Mesendoderm (in vitro differentiated cells): ENCODE results near the gene C11orf58.

Experiments used
- DNase-seq: peaks from one replicate; pipeline ENCODE4 v3.0.0; 2013
- H2AK5ac ChIP-seq: 2 replicates; pipeline ENCODE4 v1.6.1; 2013; ENCODE audit warnings: low read length, inconsistent platforms
- H2BK120ac ChIP-seq: 2 replicates; pipeline ENCODE4 v1.6.1; 2013; ENCODE audit warnings: low read depth, mild to moderate bottlenecking, low read length, moderate library complexity, mixed read lengths
- H2BK15ac ChIP-seq: replicated peaks from 2 replicates; pipeline ENCODE4 v1.6.1; 2013; ENCODE audit warnings: low read depth, mild to moderate bottlenecking, moderate library complexity
- H2BK5ac ChIP-seq: 2 replicates; pipeline ENCODE4 v1.6.1; 2013; ENCODE audit warnings: low read length, inconsistent platforms
- H3K18ac ChIP-seq: 2 replicates; pipeline ENCODE4 v1.6.1; 2013; ENCODE audit warnings: mild to moderate bottlenecking, low read length, mixed read lengths
- H3K23ac ChIP-seq: one replicate; pipeline ENCODE4 v1.6.1; 2013; ENCODE audit warnings: low read length
- H3K27ac ChIP-seq: 2 replicates; pipeline ENCODE4 v1.5.1; 2013; ENCODE audit warnings: low read depth, mild to moderate bottlenecking, inconsistent platforms, low read length, moderate library complexity
- H3K27me3 ChIP-seq: 2 replicates; pipeline ENCODE4 v1.6.1; 2013; ENCODE audit warnings: low read length, control low read depth, mild to moderate bottlenecking, inconsistent platforms; ENCODE audit not compliant: insufficient read depth, poor library complexity
- H3K36me3 ChIP-seq: 2 replicates; pipeline ENCODE4 v1.6.1; 2013; ENCODE audit warnings: low read length, inconsistent platforms; ENCODE audit not compliant: control insufficient read depth, insufficient read depth
- H3K4ac ChIP-seq: one replicate; pipeline ENCODE4 v1.6.1; 2013; ENCODE audit warnings: low read depth, mild to moderate bottlenecking, low read length, moderate library complexity
- H3K4me1 ChIP-seq: 2 replicates; pipeline ENCODE4 v1.6.1; 2013; ENCODE audit warnings: low read depth, low read length, inconsistent platforms; ENCODE audit not compliant: control insufficient read depth
- H3K4me2 ChIP-seq: 2 replicates; pipeline ENCODE4 v1.6.1; 2013; ENCODE audit warnings: low read length
- H3K4me3 ChIP-seq: 2 replicates; pipeline ENCODE4 v1.5.1; 2013; ENCODE audit warnings: mild to moderate bottlenecking, low read length
- H3K56ac ChIP-seq: one replicate; pipeline ENCODE4 v1.6.1; 2013; ENCODE audit warnings: low read length
- H3K79me1 ChIP-seq: 2 replicates; pipeline ENCODE4 v1.6.1; 2013; ENCODE audit warnings: low read length, inconsistent platforms
- H3K79me2 ChIP-seq: 2 replicates; pipeline ENCODE4 v1.6.1; 2013; ENCODE audit warnings: mild to moderate bottlenecking, low read length; ENCODE audit not compliant: control insufficient read depth, insufficient read depth
- H3K9ac ChIP-seq: 2 replicates; pipeline ENCODE4 v1.6.1; 2013; ENCODE audit warnings: low read length, inconsistent platforms
- H4K5ac ChIP-seq: one replicate; pipeline ENCODE4 v1.6.1; 2013; ENCODE audit warnings: low read length
- H4K8ac ChIP-seq: one replicate; pipeline ENCODE4 v1.6.1; 2013; ENCODE audit warnings: low read depth, mild to moderate bottlenecking, control low read depth, low read length, moderate library complexity
- whole genome bisulfite sequencing: extraction: QIAGEN DNeasy Blood & Tissue Kit; methylation state at CpG from one replicate; pipeline ENCODE4 v1.1.7; 2013; ENCODE audit warnings: low lambda C conversion rate, missing lambda C conversion rate; ENCODE audit not compliant: insufficient coverage; ENCODE audit errors: extremely low coverage; 5-methylcytosine and 5-hydroxymethylcytosine counted together

The C11orf58 gene

DNA sequence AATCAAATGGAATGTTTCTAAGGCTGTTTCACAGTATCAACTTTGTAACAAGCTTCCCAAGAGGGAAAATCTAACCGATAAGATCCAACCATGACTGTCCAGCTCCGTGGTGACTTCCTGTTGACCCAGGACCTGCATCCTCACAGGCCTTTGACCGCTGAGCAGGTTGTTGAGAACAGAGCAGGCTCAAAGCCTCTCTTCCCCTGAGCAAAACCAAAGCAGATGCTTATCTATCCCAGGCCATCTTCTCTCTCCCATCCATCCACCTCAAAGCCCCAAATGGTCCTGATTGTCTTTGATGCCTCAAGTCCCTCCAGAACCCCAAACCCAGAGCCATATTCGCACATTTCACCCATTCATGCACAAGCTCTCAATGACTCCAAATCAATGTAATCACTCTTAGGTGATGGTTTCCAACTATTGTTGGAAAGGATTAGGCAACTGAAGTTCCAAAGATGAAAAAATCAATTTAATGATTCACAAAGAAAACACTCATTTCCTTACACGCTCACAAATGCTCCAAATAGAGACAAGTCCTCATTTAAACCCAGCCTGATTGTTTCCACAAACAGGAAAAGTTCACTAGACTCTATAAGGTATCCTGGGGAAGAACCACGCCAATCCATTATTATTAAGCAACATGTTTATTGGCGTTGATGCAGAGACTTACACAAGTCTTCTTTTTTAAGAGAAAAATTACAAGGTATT lies 48.7 kb downstream of the C11orf58 start:
- Histone ChIP-seq H3K9ac (no peak overlapping the region), H3K4me2 (no peak overlapping the region), H3K27me3 (no peaks in the 10 kb centered on the region), H3K79me1 (no peaks in the 10 kb centered on the region), H3K56ac (no peak overlapping the region), H4K5ac (no peak overlapping the region), H2AK5ac (no peak overlapping the region), H3K79me2 (no peaks in the 10 kb centered on the region), H3K36me3 (no peaks in the 10 kb centered on the region), H2BK120ac (no peak overlapping the region), H3K18ac (no peak overlapping the region), H3K4me3 (no peak overlapping the region), H2BK15ac (no peak overlapping the region), H3K4ac (no peak overlapping the region), H4K8ac (no peak overlapping the region), H3K27ac (no peak overlapping the region), H2BK5ac (no peak overlapping the region), H3K4me1 (no peaks in the 10 kb centered on the region), H3K23ac (no peak overlapping the region)
- no peak for DNase-seq
- whole genome bisulfite sequencing = no CpG with 5 or more reads among the region's 7 CpGs

GRCh38 chr11:16788141-16789062 lies 50.0 kb downstream of the C11orf58 start:
- peak; percentile 81 for DNase-seq
- Histone ChIP-seq H3K4me3 (no peak overlapping the region), H3K9ac (no peak overlapping the region), H3K27ac (no peak overlapping the region), H2BK5ac (no peak overlapping the region), H3K18ac (no peak overlapping the region), H4K8ac (no peak overlapping the region), H3K4me1 (no peaks in the 10 kb centered on the region), H3K4ac (no peak overlapping the region), H3K23ac (no peak overlapping the region), H3K27me3 (no peaks in the 10 kb centered on the region), H4K5ac (no peak overlapping the region), H3K4me2 (no peak overlapping the region), H3K79me2 (no peaks in the 10 kb centered on the region), H3K79me1 (no peaks in the 10 kb centered on the region), H2BK120ac (no peak overlapping the region), H3K36me3 (no peaks in the 10 kb centered on the region), H3K56ac (no peak overlapping the region), H2BK15ac (no peak overlapping the region), H2AK5ac (no peak overlapping the region)
- WGBS = no CpG with 5 or more reads among the region's 17 CpGs

GRCh38 chr11:16789063-16789420 lies 50.6 kb downstream of the C11orf58 start:
- no peaks in the 10 kb centered on the region for H3K27me3 ChIP-seq
- no peak overlapping the region for H3K56ac ChIP-seq
- H3K4me1 ChIP-seq = no peaks in the 10 kb centered on the region
- no peak overlapping the region for H3K23ac ChIP-seq
- H3K9ac ChIP-seq = no peak overlapping the region
- no peak overlapping the region for H2BK15ac ChIP-seq
- no peak overlapping the region for H3K4me2 ChIP-seq
- no peak overlapping the region for H4K8ac ChIP-seq
- no peaks in the 10 kb centered on the region for H3K79me2 ChIP-seq
- no peak overlapping the region for H2AK5ac ChIP-seq
- no peak overlapping the region for H2BK120ac ChIP-seq
- no peak overlapping the region for H2BK5ac ChIP-seq
- no CpG with 5 or more reads among the region's 13 CpGs for WGBS
- H3K4me3 ChIP-seq = no peak overlapping the region
- no peak overlapping the region for H3K4ac ChIP-seq
- H3K79me1 ChIP-seq = no peaks in the 10 kb centered on the region
- DNase-seq = no peak
- no peak overlapping the region for H4K5ac ChIP-seq
- no peak overlapping the region for H3K18ac ChIP-seq
- no peaks in the 10 kb centered on the region for H3K36me3 ChIP-seq
- H3K27ac ChIP-seq = no peak overlapping the region

GRCh38 chr11:16789560-16790485 lies 51.4 kb downstream of the C11orf58 start:
- no CpG with 5 or more reads among the region's 10 CpGs for WGBS
- Histone ChIP-seq H3K27me3 (no peaks in the 10 kb centered on the region), H3K4me1 (no peaks in the 10 kb centered on the region), H4K8ac (no peak overlapping the region), H4K5ac (no peak overlapping the region), H3K79me1 (no peaks in the 10 kb centered on the region), H3K4ac (no peak overlapping the region), H3K79me2 (no peaks in the 10 kb centered on the region), H3K18ac (no peak overlapping the region), H2BK120ac (no peak overlapping the region), H3K4me2 (no peak overlapping the region), H2BK15ac (no peak overlapping the region), H3K23ac (no peak overlapping the region), H3K4me3 (no peak overlapping the region), H3K56ac (no peak overlapping the region), H3K36me3 (no peaks in the 10 kb centered on the region), H3K27ac (no peak overlapping the region), H2BK5ac (no peak overlapping the region), H3K9ac (no peak overlapping the region), H2AK5ac (no peak overlapping the region)
- DNase-seq = no peak

DNA sequence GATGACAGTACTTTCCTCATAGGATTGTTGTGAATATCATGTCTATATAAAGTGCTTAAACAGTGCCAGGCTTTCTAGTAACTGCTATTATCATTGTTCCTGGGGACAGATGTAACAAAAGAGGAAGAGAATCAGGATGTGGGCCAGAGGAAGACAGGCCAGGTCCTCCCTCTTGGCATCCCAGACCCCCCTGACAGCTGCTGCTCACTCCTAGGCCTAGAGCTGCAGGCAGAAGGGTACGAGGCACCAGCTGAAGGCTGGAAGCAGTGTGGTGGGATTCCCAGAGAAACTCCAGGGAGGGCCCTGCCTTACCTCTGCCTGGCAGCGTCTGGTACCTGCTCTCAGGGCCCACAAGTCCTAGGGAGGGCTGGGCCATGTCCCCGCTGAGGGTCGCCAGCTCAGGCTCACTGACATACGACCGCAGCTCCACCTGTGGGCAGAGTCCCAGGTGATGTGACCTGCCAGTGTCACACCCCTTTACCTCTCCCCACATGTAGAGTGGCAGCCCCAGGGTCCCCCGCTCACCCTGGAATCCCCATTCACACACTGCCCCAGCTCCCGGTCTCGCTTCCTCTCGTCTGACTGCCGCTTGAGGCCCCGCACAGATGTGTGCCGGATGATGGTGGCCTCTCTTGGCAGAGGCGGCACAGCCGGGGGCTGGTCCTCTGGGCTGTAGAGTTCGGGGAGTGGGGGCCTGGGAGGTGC lies 52.2 kb downstream of the C11orf58 start:
- Histone ChIP-seq H3K4ac (no peak overlapping the region), H2BK5ac (no peak overlapping the region), H4K8ac (no peak overlapping the region), H4K5ac (no peak overlapping the region), H3K56ac (no peak overlapping the region), H3K4me3 (no peak overlapping the region), H3K79me1 (no peaks in the 10 kb centered on the region), H3K23ac (no peak overlapping the region), H3K36me3 (no peaks in the 10 kb centered on the region), H3K4me1 (no peaks in the 10 kb centered on the region), H3K18ac (no peak overlapping the region), H3K4me2 (no peak overlapping the region), H3K27me3 (no peaks in the 10 kb centered on the region), H3K27ac (no peak overlapping the region), H3K9ac (no peak overlapping the region), H2BK120ac (no peak overlapping the region), H2BK15ac (no peak overlapping the region), H2AK5ac (no peak overlapping the region), H3K79me2 (no peaks in the 10 kb centered on the region)
- no peak for DNase-seq
- WGBS = no CpG with 5 or more reads among the region's 16 CpGs
